GM20000 (cell line): ENCODE results near the gene NME1.

Experiments used
- DNase-seq: peaks from one replicate; pipeline ENCODE4 v3.0.0; 2012; ENCODE audit warnings: low spot score
- TF ChIP-seq, protein P1 (sequence below): IDR thresholded peaks from 2 replicates; pipeline ENCODE4 v1.5.1; 2012; ENCODE audit warnings: mild to moderate bottlenecking, control low read depth; ENCODE audit errors: extremely low read depth, missing control alignments

The NME1 gene

DNA sequence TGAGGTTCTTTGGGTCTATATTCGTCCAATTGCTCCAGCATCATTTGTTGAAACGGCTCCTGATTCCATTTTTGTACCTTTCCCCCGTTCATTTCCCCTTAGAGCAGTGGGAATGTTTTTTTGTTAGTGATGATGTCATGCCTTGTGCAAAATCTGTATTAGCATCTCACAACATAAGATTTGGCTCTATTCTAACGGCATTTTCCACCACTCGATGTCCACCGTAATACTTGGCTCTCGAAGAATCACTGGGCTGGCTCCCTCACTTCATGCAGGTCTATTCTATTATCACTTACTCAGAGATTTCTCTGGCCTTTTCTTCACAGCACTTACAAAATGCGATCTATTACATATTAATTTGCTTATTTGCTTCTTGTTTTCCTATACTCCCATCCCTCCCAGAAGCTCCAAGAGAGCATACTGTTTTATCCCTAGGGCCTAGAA is 571 bp upstream of the NME1 start:
- TF ChIP-seq, protein P1, sequence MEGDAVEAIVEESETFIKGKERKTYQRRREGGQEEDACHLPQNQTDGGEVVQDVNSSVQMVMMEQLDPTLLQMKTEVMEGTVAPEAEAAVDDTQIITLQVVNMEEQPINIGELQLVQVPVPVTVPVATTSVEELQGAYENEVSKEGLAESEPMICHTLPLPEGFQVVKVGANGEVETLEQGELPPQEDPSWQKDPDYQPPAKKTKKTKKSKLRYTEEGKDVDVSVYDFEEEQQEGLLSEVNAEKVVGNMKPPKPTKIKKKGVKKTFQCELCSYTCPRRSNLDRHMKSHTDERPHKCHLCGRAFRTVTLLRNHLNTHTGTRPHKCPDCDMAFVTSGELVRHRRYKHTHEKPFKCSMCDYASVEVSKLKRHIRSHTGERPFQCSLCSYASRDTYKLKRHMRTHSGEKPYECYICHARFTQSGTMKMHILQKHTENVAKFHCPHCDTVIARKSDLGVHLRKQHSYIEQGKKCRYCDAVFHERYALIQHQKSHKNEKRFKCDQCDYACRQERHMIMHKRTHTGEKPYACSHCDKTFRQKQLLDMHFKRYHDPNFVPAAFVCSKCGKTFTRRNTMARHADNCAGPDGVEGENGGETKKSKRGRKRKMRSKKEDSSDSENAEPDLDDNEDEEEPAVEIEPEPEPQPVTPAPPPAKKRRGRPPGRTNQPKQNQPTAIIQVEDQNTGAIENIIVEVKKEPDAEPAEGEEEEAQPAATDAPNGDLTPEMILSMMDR: no peak
- no peak for DNase-seq

GRCh38 chr17:51154176-51154575 is 817 bp downstream of the NME1 start:
- TF ChIP-seq, protein P1: no peak
- no peak for DNase-seq

- DNase-seq: no peak
- TF ChIP-seq, protein P1: no peak
Measured at GRCh38 chr17:51155416-51155815, 2.1 kb downstream of the NME1 start.

DNA sequence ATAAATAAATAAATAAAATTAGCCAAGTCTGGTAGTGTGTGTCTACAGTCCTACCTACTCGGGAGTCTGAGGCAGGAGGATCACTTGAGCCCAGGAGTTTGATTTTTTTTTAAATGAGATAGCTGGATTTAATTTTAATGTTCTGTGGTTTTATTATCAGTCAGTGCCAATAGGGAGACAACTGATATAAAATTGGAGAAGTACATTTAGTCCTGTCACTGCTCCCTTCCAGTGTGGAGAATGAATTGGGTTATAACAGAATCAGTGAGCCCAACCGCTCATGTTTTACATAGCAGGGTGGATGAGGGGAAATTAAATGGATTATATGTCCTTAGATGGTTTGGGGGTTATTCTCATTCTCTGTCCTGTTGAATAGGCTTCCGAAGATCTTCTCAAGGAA is 6.2 kb downstream of the NME1 start:
- TF ChIP-seq, protein P1: no peak
- DNase-seq: no peak

DNA sequence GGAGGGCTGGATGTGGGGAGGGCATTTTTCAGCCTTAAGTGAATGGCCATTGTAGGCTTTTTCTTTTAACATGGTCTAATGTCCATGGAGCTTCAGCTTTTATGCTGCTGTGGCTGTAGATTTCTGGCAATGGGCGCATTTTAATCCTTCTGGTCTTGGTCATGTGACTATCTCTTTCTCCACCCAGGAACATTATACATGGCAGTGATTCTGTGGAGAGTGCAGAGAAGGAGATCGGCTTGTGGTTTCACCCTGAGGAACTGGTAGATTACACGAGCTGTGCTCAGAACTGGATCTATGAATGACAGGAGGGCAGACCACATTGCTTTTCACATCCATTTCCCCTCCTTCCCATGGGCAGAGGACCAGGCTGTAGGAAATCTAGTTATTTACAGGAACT is 8.2 kb downstream of the NME1 start:
- no peak for DNase-seq
- TF ChIP-seq, protein P1: no peak

GRCh38 chr17:51164911-51165679 is 11.7 kb downstream of the NME1 start:
- TF ChIP-seq, protein P1: no peak
- DNase-seq: no peak

DNA sequence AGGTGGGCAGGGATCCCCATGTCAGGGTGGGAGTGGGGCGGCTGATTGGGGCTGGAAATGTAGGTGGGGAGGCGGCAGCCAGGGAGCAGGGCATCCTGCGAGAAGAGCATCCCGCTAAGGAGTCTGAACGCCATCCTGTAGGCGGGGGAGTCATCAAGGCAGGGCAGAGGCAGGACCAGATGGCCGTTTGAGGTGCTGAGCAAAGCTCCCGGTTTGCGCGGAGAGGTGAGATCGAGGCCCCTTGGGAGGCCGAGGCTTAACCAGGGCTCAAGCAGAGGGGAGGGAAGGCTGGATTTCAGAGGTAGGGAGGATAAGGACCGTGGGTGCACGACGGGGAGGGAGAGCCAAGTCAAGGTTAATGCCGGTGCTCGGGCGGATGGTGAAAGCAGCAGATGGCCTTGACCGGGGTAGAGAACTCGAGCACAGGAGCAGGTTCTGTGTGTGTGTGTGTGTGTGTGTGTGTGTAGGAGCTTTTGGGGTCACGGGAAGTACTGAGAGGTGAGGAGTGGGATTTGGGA is 12.4 kb downstream of the NME1 start:
- TF ChIP-seq, protein P1: no peak
- no peak for DNase-seq
